ENCODE data around the gene ARL14EPL.

DNA sequence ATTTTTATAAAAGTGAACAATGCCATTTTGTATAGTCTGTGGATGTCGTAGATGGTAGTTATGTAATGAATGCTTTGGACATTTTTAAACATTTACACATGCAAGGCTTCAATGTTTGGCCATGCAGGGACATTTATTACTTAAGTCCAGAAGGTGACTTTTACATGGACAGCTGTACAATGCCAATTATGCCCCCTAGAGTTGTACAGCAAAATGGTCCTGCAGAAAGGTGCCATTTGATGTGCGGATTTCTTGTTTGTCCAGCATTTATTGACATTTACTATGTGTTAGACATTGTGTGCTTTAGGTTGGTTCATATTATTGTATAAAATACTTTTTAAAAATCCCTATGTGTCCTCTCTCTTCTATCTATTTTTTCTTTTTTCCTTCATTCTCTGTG, 30.1 kb downstream of the ARL14EPL start:
- TF ChIP-seq, protein P1, sequence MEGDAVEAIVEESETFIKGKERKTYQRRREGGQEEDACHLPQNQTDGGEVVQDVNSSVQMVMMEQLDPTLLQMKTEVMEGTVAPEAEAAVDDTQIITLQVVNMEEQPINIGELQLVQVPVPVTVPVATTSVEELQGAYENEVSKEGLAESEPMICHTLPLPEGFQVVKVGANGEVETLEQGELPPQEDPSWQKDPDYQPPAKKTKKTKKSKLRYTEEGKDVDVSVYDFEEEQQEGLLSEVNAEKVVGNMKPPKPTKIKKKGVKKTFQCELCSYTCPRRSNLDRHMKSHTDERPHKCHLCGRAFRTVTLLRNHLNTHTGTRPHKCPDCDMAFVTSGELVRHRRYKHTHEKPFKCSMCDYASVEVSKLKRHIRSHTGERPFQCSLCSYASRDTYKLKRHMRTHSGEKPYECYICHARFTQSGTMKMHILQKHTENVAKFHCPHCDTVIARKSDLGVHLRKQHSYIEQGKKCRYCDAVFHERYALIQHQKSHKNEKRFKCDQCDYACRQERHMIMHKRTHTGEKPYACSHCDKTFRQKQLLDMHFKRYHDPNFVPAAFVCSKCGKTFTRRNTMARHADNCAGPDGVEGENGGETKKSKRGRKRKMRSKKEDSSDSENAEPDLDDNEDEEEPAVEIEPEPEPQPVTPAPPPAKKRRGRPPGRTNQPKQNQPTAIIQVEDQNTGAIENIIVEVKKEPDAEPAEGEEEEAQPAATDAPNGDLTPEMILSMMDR (IDR thresholded peaks at IDR 0.05; ENCODE audit: insufficient read depth, low read depth, low read length) = no peak
- TF ChIP-seq EZH2 (IDR thresholded peaks at IDR 0.05; ENCODE audit: insufficient read depth, low read length) = no peak
